A673 (cell line): Measurements from ENCODE around the gene TRIM52. TPM values are rescaled to one million over a fixed set of nuclear protein-coding genes. Genes with fewer than 3 reads are reported as not detected.
"Not testable (repeated sequence)": the region's sequence is repeated elsewhere in the genome, so short reads cannot be mapped to it uniquely, and the experiment has no call there.

Source experiments
- BruUV-seq: library from RNA; stranded (reverse); fragments of 400-500 nt; replicated peaks from 2 replicates; lab custom pipeline; 2021; lab: Mats Ljungman, UMichigan
- CTCF ChIA-PET: fragments of 300-600 bp; sonication (Branson Sonifier 250); formaldehyde crosslinking; loops from one replicate; lab custom pipeline; 2022; ENCODE audit warnings: antibody characterized with exemption; lab: Charles Lee
- POLR2A ChIA-PET: fragments of 300-600 bp; sonication (Branson Sonifier 250); formaldehyde crosslinking; loops from one replicate; lab custom pipeline; 2022; ENCODE audit warnings: antibody characterized with exemption; ENCODE audit not compliant: low non-redundant PET; lab: Charles Lee
- DNase-seq: peaks from one replicate; pipeline ENCODE4 v3.0.0-alpha.2; 2015; ENCODE audit warnings: low spot score
- H3K27ac ChIP-seq: fragments of 200-600 bp; sonication (generic); 2 replicates; pipeline ENCODE4 v1.5.1; 2016; ENCODE audit warnings: mixed run types, low read depth, mild to moderate bottlenecking, mixed read lengths, antibody characterized with exemption, low read length; ENCODE audit not compliant: poor library complexity, severe bottlenecking
- H3K27me3 ChIP-seq: fragments of 200-600 bp; sonication (generic); replicated peaks from 2 replicates; pipeline ENCODE4 v1.6.1; 2017; ENCODE audit warnings: mixed run types, low read depth, mild to moderate bottlenecking, mixed read lengths, antibody characterized with exemption, low read length; ENCODE audit not compliant: insufficient read depth, poor library complexity
- H3K36me3 ChIP-seq: fragments of 200-600 bp; sonication (generic); 2 replicates; pipeline ENCODE4 v1.6.1; 2016; ENCODE audit warnings: mixed run types, mild to moderate bottlenecking, mixed read lengths, antibody characterized with exemption, low read length; ENCODE audit not compliant: insufficient read depth, poor library complexity, severe bottlenecking
- H3K4me1 ChIP-seq: fragments of 200-600 bp; sonication (generic); 2 replicates; pipeline ENCODE4 v1.6.1; 2017; ENCODE audit warnings: mixed run types, mild to moderate bottlenecking, mixed read lengths, antibody characterized with exemption, low read length; ENCODE audit not compliant: insufficient read depth, poor library complexity, severe bottlenecking
- H3K4me3 ChIP-seq: fragments of 200-600 bp; sonication (generic); 2 replicates; pipeline ENCODE4 v1.5.1; 2016; ENCODE audit warnings: low read depth, mixed run types, mild to moderate bottlenecking, mixed read lengths, low read length; ENCODE audit not compliant: poor library complexity, severe bottlenecking
- H3K9me3 ChIP-seq: fragments of 200-600 bp; sonication (generic); 2 replicates; pipeline ENCODE4 v1.6.1; 2016; ENCODE audit warnings: mixed run types, low read depth, mild to moderate bottlenecking, mixed read lengths, antibody characterized with exemption, low read length; ENCODE audit not compliant: poor library complexity, severe bottlenecking
- EZH2 ChIP-seq: fragments of 200-600 bp; sonication (generic); IDR thresholded peaks from 2 replicates; pipeline ENCODE4 v1.6.1; 2017; ENCODE audit warnings: borderline replicate concordance, low read depth, mild to moderate bottlenecking, mixed read lengths, antibody characterized with exemption, low read length; ENCODE audit not compliant: poor library complexity, severe bottlenecking
- intact Hi-C: fragments of 100-400 bp; cut with micrococcal nuclease; formaldehyde crosslinking; loops from one replicate; pipeline ENCODE4 v1.10.0; 2022; ENCODE audit not compliant: unreplicated experiment
- total RNA-seq: library from RNA; stranded (reverse); gene quantifications from 2 replicates; pipeline ENCODE4 v1.2.3, GENCODE V29; 2021
- TF ChIP-seq, protein P1 (sequence below): fragments of 300-800, 200-600 bp; sonication (generic); conservative IDR thresholded peaks from 2 replicates; pipeline ENCODE4 v1.5.1; 2017; ENCODE audit warnings: low read depth, mild to moderate bottlenecking, antibody characterized with exemption, low read length, moderate library complexity, mixed read lengths

Gene TRIM52
- total RNA-seq, 1 experiment from 2014 or later: 7.3 TPM

DNA sequence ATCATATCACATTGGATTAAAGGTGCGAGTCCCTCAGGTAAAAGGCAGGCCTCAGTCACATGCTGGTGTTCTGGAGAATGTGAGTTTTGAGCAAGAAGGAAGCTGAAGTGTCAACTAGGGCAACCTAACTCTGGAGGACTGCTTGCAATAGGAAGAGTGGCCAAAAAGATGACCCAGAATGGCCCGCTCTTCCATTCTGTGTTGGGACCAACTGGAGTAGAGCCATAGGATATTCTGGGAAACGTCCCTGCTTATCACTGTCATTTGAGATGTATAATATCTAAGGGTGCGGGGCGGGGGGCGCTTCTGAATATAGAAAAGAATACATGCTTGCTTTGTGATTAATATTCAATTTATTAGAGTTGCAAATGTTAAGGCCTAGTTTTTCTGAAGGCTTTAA, 48.9 kb downstream of the TRIM52 start:
- no peak for DNase-seq
- H3K27me3 ChIP-seq: no peaks in the 10 kb centered on the region
- ChIA-PET POLR2A (no interaction called here), CTCF (interaction anchor here (0.6 kb wide), 1 partner anchor 594 kb away, joined by 4 read pairs; no protein-coding TSS in a partner anchor)
- H3K4me1 ChIP-seq: no peaks in the 10 kb centered on the region
- no peaks in the 10 kb centered on the region for H3K36me3 ChIP-seq
- intact Hi-C loops: no loop called here
- no peak overlapping the region for H3K4me3 ChIP-seq
- H3K9me3 ChIP-seq: no peaks in the 10 kb centered on the region
- TF ChIP-seq, protein P1, sequence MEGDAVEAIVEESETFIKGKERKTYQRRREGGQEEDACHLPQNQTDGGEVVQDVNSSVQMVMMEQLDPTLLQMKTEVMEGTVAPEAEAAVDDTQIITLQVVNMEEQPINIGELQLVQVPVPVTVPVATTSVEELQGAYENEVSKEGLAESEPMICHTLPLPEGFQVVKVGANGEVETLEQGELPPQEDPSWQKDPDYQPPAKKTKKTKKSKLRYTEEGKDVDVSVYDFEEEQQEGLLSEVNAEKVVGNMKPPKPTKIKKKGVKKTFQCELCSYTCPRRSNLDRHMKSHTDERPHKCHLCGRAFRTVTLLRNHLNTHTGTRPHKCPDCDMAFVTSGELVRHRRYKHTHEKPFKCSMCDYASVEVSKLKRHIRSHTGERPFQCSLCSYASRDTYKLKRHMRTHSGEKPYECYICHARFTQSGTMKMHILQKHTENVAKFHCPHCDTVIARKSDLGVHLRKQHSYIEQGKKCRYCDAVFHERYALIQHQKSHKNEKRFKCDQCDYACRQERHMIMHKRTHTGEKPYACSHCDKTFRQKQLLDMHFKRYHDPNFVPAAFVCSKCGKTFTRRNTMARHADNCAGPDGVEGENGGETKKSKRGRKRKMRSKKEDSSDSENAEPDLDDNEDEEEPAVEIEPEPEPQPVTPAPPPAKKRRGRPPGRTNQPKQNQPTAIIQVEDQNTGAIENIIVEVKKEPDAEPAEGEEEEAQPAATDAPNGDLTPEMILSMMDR: no peak
- TF ChIP-seq EZH2: no peak
- no peak overlapping the region for H3K27ac ChIP-seq
- BruUV-seq: no TSS peak

DNA sequence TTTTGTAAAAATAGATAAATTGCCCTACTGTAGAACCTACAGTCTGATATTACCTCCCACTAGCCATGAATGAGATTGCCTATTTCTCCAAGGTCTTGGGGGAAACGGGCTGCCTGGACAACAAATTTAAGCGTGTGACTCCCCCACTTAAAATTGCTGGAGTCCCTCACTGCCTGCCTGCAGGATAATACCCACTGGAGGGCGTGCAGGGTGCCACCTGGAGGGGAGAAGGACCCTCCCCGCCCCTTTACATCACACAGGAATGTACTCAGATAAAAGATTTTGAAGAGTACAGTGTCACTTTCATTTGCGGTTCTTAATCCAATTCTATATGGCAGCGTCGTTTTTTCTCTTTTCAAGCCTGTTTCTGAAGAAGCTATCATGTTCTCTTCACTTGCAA, 49.7 kb downstream of the TRIM52 start:
- Histone ChIP-seq H3K9me3 (no peaks in the 10 kb centered on the region), H3K27ac (no peak overlapping the region), H3K4me3 (no peak overlapping the region), H3K4me1 (no peaks in the 10 kb centered on the region), H3K27me3 (no peaks in the 10 kb centered on the region), H3K36me3 (no peaks in the 10 kb centered on the region)
- POLR2A ChIA-PET: no interaction called here
- intact Hi-C loops: no loop called here
- TF ChIP-seq, protein P1: 0 out of 2 replicates have a peak, but pooled peaks have one; percentile 13
- no peak for TF ChIP-seq EZH2
- CTCF ChIA-PET: interaction anchor here (0.6 kb wide), 1 partner anchor 593 kb away, joined by 4 read pairs; no protein-coding TSS in a partner anchor
- no peak for DNase-seq
- BruUV-seq: no TSS peak

DNA sequence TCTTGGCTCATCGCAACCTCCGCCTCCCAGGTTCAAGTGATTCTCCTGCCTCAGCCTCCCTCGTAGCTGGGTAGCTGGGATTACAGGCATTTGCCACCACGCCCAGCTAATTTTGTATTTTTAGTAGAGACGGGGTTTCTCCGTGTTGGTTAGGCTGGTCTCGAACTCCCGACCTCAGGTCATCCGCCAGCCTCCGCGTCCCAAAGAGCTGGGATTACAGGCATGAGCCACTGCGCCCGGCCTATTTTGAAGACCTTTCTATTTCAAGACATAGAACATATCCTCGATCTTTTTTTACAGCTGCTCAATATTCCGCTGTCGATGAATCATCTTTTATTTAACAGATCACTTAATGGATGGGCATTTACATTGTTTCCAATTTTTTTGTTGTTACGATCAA, 50.2 kb downstream of the TRIM52 start:
- H3K27ac ChIP-seq, H3K36me3 ChIP-seq, DNase-seq, BruUV-seq, H3K4me1 ChIP-seq, intact Hi-C loops, CTCF ChIA-PET, H3K9me3 ChIP-seq, POLR2A ChIA-PET, H3K27me3 ChIP-seq, H3K4me3 ChIP-seq: not testable (repeated sequence)

DNA sequence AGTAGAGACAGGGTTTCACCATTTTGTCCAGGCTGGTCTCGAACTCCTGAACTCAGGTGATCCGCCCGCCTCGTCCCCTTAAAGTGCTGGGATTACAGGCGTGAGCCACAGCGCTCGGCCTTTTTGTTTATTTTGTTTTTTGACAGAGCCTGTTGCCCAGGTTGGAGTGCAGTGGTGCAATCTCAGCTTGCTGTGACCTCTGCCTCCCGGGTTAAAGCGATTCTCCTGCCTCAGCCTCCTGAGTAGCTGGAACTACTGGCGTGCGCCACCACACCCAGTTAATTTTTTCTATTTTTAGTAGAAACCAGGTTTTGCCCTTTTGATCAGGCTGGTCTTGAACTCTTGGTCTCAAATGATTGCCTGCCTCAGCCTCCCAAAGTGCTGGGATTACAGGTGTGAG, 50.8 kb downstream of the TRIM52 start:
- H3K4me1 ChIP-seq, H3K36me3 ChIP-seq, intact Hi-C loops, CTCF ChIA-PET, H3K4me3 ChIP-seq, H3K27me3 ChIP-seq, H3K9me3 ChIP-seq, DNase-seq, H3K27ac ChIP-seq, POLR2A ChIA-PET, BruUV-seq: not testable (repeated sequence)

DNA sequence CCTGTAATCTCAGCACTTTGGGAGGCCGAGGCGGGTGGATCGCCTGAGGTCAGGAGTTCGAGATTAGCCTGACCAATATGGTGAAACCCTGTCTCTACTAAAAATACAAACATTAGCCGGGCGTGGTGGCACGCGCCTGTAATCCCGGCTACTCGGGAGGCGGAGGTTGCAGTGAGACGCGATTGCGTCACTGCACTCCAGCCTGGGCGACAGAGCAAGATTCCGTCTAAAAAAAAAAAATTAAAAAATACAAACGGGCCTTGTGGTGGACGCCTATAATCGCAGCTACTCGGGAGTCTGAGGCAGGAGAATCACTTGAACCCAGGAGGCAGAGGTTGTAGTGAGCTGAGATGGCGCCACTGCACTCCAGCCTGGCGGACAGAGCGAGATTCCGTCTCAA, 51.9 kb downstream of the TRIM52 start:
- intact Hi-C loops, H3K27ac ChIP-seq, POLR2A ChIA-PET, H3K27me3 ChIP-seq, H3K9me3 ChIP-seq, CTCF ChIA-PET, DNase-seq, H3K4me1 ChIP-seq, BruUV-seq, H3K36me3 ChIP-seq, H3K4me3 ChIP-seq: not testable (repeated sequence)
